H4 (cell line): ENCODE measurements around the gene SPATA21. TPM values are rescaled to one million over a fixed set of nuclear protein-coding genes. Genes with fewer than 3 reads are reported as not detected.
"Not testable (repeated sequence)": the region's sequence is repeated elsewhere in the genome, so short reads cannot be mapped to it uniquely, and the experiment has no call there.

Experiments used
- DNase-seq: peaks from one replicate; pipeline ENCODE4 v3.0.0-alpha.2; 2015; ENCODE audit warnings: low spot score
- total RNA-seq: library from RNA; depleted of rRNA; stranded (reverse); fragments of >200 nt; shearing (Covaris generic); gene quantifications from 2 replicates; pipeline ENCODE4 v1.2.3, GENCODE V29; 2014

The SPATA21 gene
- total RNA-seq, 1 experiment from 2014 or later, result not detected

GRCh38 chr1:16385659-16386453, 51.4 kb downstream of the SPATA21 start:
- DNase-seq, result no peak

- no peak for DNase-seq
Measured at GRCh38 chr1:16383888-16384287, 53.3 kb downstream of the SPATA21 start.

- DNase-seq, result no peak
Measured at GRCh38 chr1:16380868-16381267, 56.4 kb downstream of the SPATA21 start.

- no peak for DNase-seq
Measured at GRCh38 chr1:16378443-16378842, 58.8 kb downstream of the SPATA21 start.

GRCh38 chr1:16376971-16377370, 60.3 kb downstream of the SPATA21 start:
- no peak for DNase-seq

- no peak for DNase-seq
Measured at GRCh38 chr1:16375521-16376340, 61.5 kb downstream of the SPATA21 start.

GRCh38 chr1:16374266-16374665, 63.0 kb downstream of the SPATA21 start:
- DNase-seq, result no peak

GRCh38 chr1:16372535-16373285, 64.5 kb downstream of the SPATA21 start:
- no peak for DNase-seq

GRCh38 chr1:16371725-16372124, 65.5 kb downstream of the SPATA21 start:
- no peak for DNase-seq

GRCh38 chr1:16369821-16370220, 67.4 kb downstream of the SPATA21 start:
- no peak for DNase-seq

GRCh38 chr1:16367968-16368890, 69.0 kb downstream of the SPATA21 start:
- no peak for DNase-seq

GRCh38 chr1:16367258-16367967, 69.8 kb downstream of the SPATA21 start:
- peak; percentile 66 for DNase-seq

GRCh38 chr1:16366722-16367257, 70.4 kb downstream of the SPATA21 start, which contains the start of gene SZRD1:
SZRD1 (plus strand) TSS chr1:16367242; CDS start chr1:16367258, 16 bp downstream.
- peak; percentile 99 for DNase-seq

- not testable (repeated sequence) for DNase-seq
Measured at GRCh38 chr1:16365146-16365498, 72.1 kb downstream of the SPATA21 start.

GRCh38 chr1:16356867-16357266, 80.4 kb downstream of the SPATA21 start:
- DNase-seq, result no peak

- DNase-seq, result no peak
Measured at GRCh38 chr1:16354619-16355018, 82.6 kb downstream of the SPATA21 start.

- DNase-seq, result no peak
Measured at GRCh38 chr1:16352842-16353535, 84.2 kb downstream of the SPATA21 start.

GRCh38 chr1:16351994-16352841, 85.0 kb downstream of the SPATA21 start, which contains the start of gene FBXO42:
FBXO42 (minus strand) TSS chr1:16352480; CDS start chr1:16315418, 37,062 bp downstream.
- DNase-seq, result peak; percentile 81
